Spleen (tissue), 7 donors: ENCODE data around the gene GSG1L.

Experiments used
- CTCF ChIP-seq, 11 experiments: fragments of 200-600 bp in 7 of 11; fragments of 450-650 bp in 4 of 11; sonication (generic) in 4 of 11; IDR thresholded peaks in 8 of 11; conservative IDR thresholded peaks in 3 of 11; 1 replicate in 7 of 11; 2 replicates in 4 of 11; pipeline versions ENCODE4 v1.4.0 to v1.8.0; 2016 to 2021; ENCODE audit warnings: antibody characterized with exemption in 11 of 11, inconsistent platforms in 4 of 11, mild to moderate bottlenecking in 1 of 11
- POLR2A ChIP-seq, 3 donors: fragments of 450-650 bp; IDR thresholded peaks; one replicate each; pipeline ENCODE4 v1.5.1; 2017; ENCODE audit warnings: antibody characterized with exemption in 3 of 3, mild to moderate bottlenecking in 1 of 3
- POLR2AphosphoS5 ChIP-seq, 3 donors: sonication (generic); formaldehyde crosslinking; IDR thresholded peaks; one replicate each; pipeline ENCODE4 v1.5.1; 2017; ENCODE audit warnings: antibody characterized with exemption in 3 of 3
- donor health status: DM: no; HTN: no; CAD: no; lungs with moderate emphysema.
- donor health status: DM: no; HTN: no; CAD: no.
- donor health status: DM: no; HTN: no; CAD: no.

DNA sequence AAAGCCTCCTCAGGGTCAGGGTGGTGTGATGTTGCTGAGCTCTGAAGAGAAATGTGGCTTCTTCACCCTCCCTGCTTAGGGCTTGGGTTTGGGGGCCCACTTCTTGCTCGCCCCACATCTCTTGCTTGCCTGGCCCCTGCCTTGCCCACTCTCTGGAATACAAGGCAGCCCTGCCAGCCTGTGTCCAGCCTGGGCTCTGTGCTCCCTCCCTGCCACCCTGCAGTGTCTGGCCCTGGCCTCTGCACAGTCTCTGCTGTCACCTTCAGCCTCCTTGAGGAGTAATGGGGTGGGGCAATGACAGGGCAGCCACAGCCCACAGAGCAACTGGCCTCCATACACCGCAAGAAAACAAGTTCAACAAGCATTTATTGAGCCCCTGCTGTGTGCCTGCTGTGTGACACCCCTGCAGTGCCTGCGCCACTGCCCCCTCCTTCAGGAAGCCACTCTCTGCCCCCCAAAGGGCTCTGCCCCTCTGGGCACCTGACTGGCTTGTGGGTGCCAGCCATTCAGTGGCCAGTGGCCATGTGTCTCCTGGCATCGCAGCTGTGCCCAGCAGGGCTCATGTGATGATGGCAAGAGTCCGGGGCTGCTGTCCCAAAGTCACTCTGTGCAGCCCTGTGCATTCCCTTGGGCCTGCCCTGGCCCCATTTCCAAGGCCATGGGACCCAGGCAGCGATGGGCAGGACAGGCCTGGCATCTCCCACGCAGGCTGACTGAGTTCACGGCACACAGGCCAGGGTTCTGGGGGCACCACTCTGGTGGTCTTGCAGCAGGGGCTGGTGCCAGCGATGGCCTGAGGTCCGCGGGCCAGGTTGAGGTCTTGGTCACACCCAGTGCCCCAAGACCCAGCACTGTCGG is 272.7 kb downstream of the GSG1L start:
- TF ChIP-seq CTCF (IDR thresholded peaks at IDR 0.05 in 8 of 11, conservative IDR thresholded peaks at IDR 0.05 in 3 of 11) (no peak), POLR2A (IDR thresholded peaks at IDR 0.05) (no peak), POLR2AphosphoS5 (IDR thresholded peaks at IDR 0.05) (no peak)
